Nephron (organoid): ENCODE results near the gene PDS5A.
"Not testable (repeated sequence)": the region's sequence is repeated elsewhere in the genome, so short reads cannot be mapped to it uniquely, and the experiment has no call there.

Experiments used
- H3K27ac Mint-ChIP-seq, 3 experiments: 2 replicates each; pipeline ENCODE4 v1.8.0; 2020; ENCODE audit warnings: mixed read lengths in 3 of 3, mild to moderate bottlenecking in 2 of 3, moderate library complexity in 1 of 3
- H3K27me3 Mint-ChIP-seq: 2 replicates; pipeline ENCODE4 v1.8.0; 2021; ENCODE audit warnings: low read depth, mild to moderate bottlenecking, moderate library complexity, mixed read lengths
- H3K36me3 Mint-ChIP-seq: 2 replicates; pipeline ENCODE4 v1.8.0; 2020; ENCODE audit warnings: low read depth, mixed read lengths
- H3K4me1 Mint-ChIP-seq: 2 replicates; pipeline ENCODE4 v1.8.0; 2020; ENCODE audit warnings: mixed read lengths
- H3K4me3 Mint-ChIP-seq, 3 experiments: 2 replicates each; pipeline ENCODE4 v1.8.0; 2020; ENCODE audit warnings: mild to moderate bottlenecking in 3 of 3, mixed read lengths in 3 of 3, moderate library complexity in 2 of 3
- H3K9me3 Mint-ChIP-seq: 2 replicates; pipeline ENCODE4 v1.8.0; 2020; ENCODE audit warnings: mixed read lengths
- CTCF ChIP-seq, 3 experiments: fragments of 200-600 bp; sonication (generic); IDR thresholded peaks; one replicate each; pipeline ENCODE4 v1.5.0; 2021; ENCODE audit warnings: antibody characterized with exemption in 3 of 3; ENCODE audit not compliant: unreplicated experiment in 3 of 3

Gene PDS5A

GRCh38 chr4:39978904-39979303, 1.2 kb upstream of the PDS5A start:
- peaks cover 20% of the 10 kb centered on the region for H3K36me3 Mint-ChIP-seq
- H3K27ac Mint-ChIP-seq = peak overlapping the region; percentile 46 to 97 (median 54)
- peaks cover 13% of the 10 kb centered on the region for H3K4me1 Mint-ChIP-seq
- no peak for TF ChIP-seq CTCF (IDR thresholded peaks at IDR 0.05; ENCODE audit: unreplicated experiment in 3 of 3)
- H3K4me3 Mint-ChIP-seq = peak overlapping the region; percentile 62 to 76 (median 68)
- H3K27me3 Mint-ChIP-seq = no peaks in the 10 kb centered on the region
- H3K9me3 Mint-ChIP-seq = no peaks in the 10 kb centered on the region

- no peak for TF ChIP-seq CTCF (IDR thresholded peaks at IDR 0.05; ENCODE audit: unreplicated experiment in 3 of 3)
- peaks cover 16% of the 10 kb centered on the region for H3K4me1 Mint-ChIP-seq
- peaks cover 26% of the 10 kb centered on the region for H3K36me3 Mint-ChIP-seq
- no peaks in the 10 kb centered on the region for H3K9me3 Mint-ChIP-seq
- no peaks in the 10 kb centered on the region for H3K27me3 Mint-ChIP-seq
- peak overlapping the region; percentile 91 to 94 (median 92) for H3K4me3 Mint-ChIP-seq
- peak overlapping the region; percentile 97 to 100 (median 99) for H3K27ac Mint-ChIP-seq
Measured at GRCh38 chr4:39978378-39978775, 666 bp upstream of the PDS5A start.

- Mint-ChIP-seq H3K4me3 (peak overlapping the region; percentile 86 to 91 (median 87)), H3K27ac (peak overlapping the region; percentile 85 to 93 (median 87)), H3K9me3 (no peaks in the 10 kb centered on the region), H3K36me3 (peaks cover 31% of the 10 kb centered on the region), H3K27me3 (no peaks in the 10 kb centered on the region), H3K4me1 (peaks cover 20% of the 10 kb centered on the region)
- TF ChIP-seq CTCF (IDR thresholded peaks at IDR 0.05; ENCODE audit: unreplicated experiment in 3 of 3) = no peak
Measured at GRCh38 chr4:39976945-39977488, 694 bp downstream of the PDS5A start.

GRCh38 chr4:39976141-39976944, 1.4 kb downstream of the PDS5A start:
- Mint-ChIP-seq H3K4me1 (peaks cover 20% of the 10 kb centered on the region), H3K36me3 (peaks cover 31% of the 10 kb centered on the region), H3K9me3 (no peaks in the 10 kb centered on the region), H3K27me3 (no peaks in the 10 kb centered on the region), H3K4me3 (peak overlapping the region; percentile 86 to 91 (median 87)), H3K27ac (peak overlapping the region; percentile 85 to 93 (median 87))
- peak; percentile 77 to 92 (median 81) for TF ChIP-seq CTCF (IDR thresholded peaks at IDR 0.05; ENCODE audit: unreplicated experiment in 3 of 3)

GRCh38 chr4:39975488-39976089, 2.1 kb downstream of the PDS5A start:
- TF ChIP-seq CTCF (IDR thresholded peaks at IDR 0.05; ENCODE audit: unreplicated experiment in 3 of 3) = no peak
- Mint-ChIP-seq H3K4me1 (peaks cover 20% of the 10 kb centered on the region), H3K27me3 (no peaks in the 10 kb centered on the region), H3K36me3 (peaks cover 39% of the 10 kb centered on the region), H3K27ac (peak overlapping the region; percentile 8 to 87 (median 85)), H3K9me3 (no peaks in the 10 kb centered on the region), H3K4me3 (peak overlapping the region; percentile 86 to 91 (median 87))

GRCh38 chr4:39973052-39973451, 4.7 kb downstream of the PDS5A start:
- H3K27me3 Mint-ChIP-seq = not testable (repeated sequence)
- H3K4me1 Mint-ChIP-seq = peaks cover 23% of the 10 kb centered on the region

More at GRCh38 chr4:39973052-39973451, 4.7 kb downstream of the PDS5A start:
- not testable (repeated sequence) for H3K9me3 Mint-ChIP-seq
- Mint-ChIP-seq H3K36me3 (peaks cover 49% of the 10 kb centered on the region), H3K27ac (peak overlapping the region in 2 of 3 experiments; percentile 44 to 52), H3K4me3 (peak overlapping the region; percentile 17 to 63 (median 58))
